Measurements from ENCODE around the gene EDEM1. TPM values are rescaled to one million over a fixed set of nuclear protein-coding genes. Genes with fewer than 3 reads are reported as not detected.

The EDEM1 gene
- total RNA-seq, 1 experiment from 2014 or later, result 51.3 TPM

GRCh38 chr3:5220667-5221431 is 33.3 kb downstream of the EDEM1 start:
- intact Hi-C loops (cut with micrococcal nuclease; ENCODE audit: unreplicated experiment), result loop anchor here (10.0 kb wide), 2 partner anchors 204 to 514 kb away; no protein-coding TSS in a partner anchor
- no peak for DNase-seq
- no peaks in the 10 kb centered on the region for H3K9me3 Mint-ChIP-seq (ENCODE audit: unreplicated experiment)
- H3K9me3 ChIP-seq, result no peaks in the 10 kb centered on the region
- ChIA-PET CTCF (no interaction called here), POLR2A (no interaction called here)
- no peak overlapping the region for H3K4me3 ChIP-seq (ENCODE audit: low read depth, low read length)
- peaks cover 1% of the 10 kb centered on the region for H3K36me3 ChIP-seq (ENCODE audit: control insufficient read depth, insufficient read depth, low read length)
- no peak overlapping the region for H3K27ac Mint-ChIP-seq (ENCODE audit: unreplicated experiment)
- peaks cover 6% of the 10 kb centered on the region for H3K4me1 Mint-ChIP-seq (ENCODE audit: low read depth, unreplicated experiment)
- H3K27me3 ChIP-seq (replicated peaks; ENCODE audit: control insufficient read depth, insufficient read depth, low read length), result no peaks in the 10 kb centered on the region
- H3K4me3 Mint-ChIP-seq (ENCODE audit: unreplicated experiment), result no peak overlapping the region
- no TSS peak for BruUV-seq (replicated peaks)
- H3K36me3 Mint-ChIP-seq (ENCODE audit: insufficient read depth, unreplicated experiment), result peaks cover 28% of the 10 kb centered on the region
- H3K27me3 Mint-ChIP-seq (ENCODE audit: insufficient read depth, unreplicated experiment), result no peaks in the 10 kb centered on the region
- no peaks in the 10 kb centered on the region for H3K4me1 ChIP-seq
- TF ChIP-seq CTCF (IDR thresholded peaks at IDR 0.05; ENCODE audit: insufficient read depth in 1 of 2, low read depth in 1 of 2, low read length in 1 of 2, severe bottlenecking in 1 of 2, unreplicated experiment in 1 of 2), result no peak

GRCh38 chr3:5221701-5222100 is 34.2 kb downstream of the EDEM1 start:
- H3K4me1 ChIP-seq, result no peaks in the 10 kb centered on the region
- DNase-seq, result no peak
- no peak overlapping the region for H3K4me3 ChIP-seq (ENCODE audit: low read depth, low read length)
- Mint-ChIP-seq H3K4me1 (ENCODE audit: low read depth, unreplicated experiment) (peaks cover 6% of the 10 kb centered on the region), H3K4me3 (ENCODE audit: unreplicated experiment) (no peak overlapping the region), H3K9me3 (ENCODE audit: unreplicated experiment) (no peaks in the 10 kb centered on the region), H3K27me3 (ENCODE audit: insufficient read depth, unreplicated experiment) (no peaks in the 10 kb centered on the region), H3K36me3 (ENCODE audit: insufficient read depth, unreplicated experiment) (peaks cover 22% of the 10 kb centered on the region), H3K27ac (ENCODE audit: unreplicated experiment) (no peak overlapping the region)
- CTCF ChIA-PET, result no interaction called here
- POLR2A ChIA-PET, result no interaction called here
- intact Hi-C loops (cut with micrococcal nuclease; ENCODE audit: unreplicated experiment), result loop anchor here (10.0 kb wide), 2 partner anchors 203 to 513 kb away; no protein-coding TSS in a partner anchor
- no peaks in the 10 kb centered on the region for H3K27me3 ChIP-seq (replicated peaks; ENCODE audit: control insufficient read depth, insufficient read depth, low read length)
- TF ChIP-seq CTCF (IDR thresholded peaks at IDR 0.05; ENCODE audit: insufficient read depth in 1 of 2, low read depth in 1 of 2, low read length in 1 of 2, severe bottlenecking in 1 of 2, unreplicated experiment in 1 of 2), result no peak
- BruUV-seq (replicated peaks), result no TSS peak
- peaks cover 1% of the 10 kb centered on the region for H3K36me3 ChIP-seq (ENCODE audit: control insufficient read depth, insufficient read depth, low read length)
- no peaks in the 10 kb centered on the region for H3K9me3 ChIP-seq

- H3K4me1 ChIP-seq, result no peaks in the 10 kb centered on the region
Measured at GRCh38 chr3:5222283-5223005, 34.9 kb downstream of the EDEM1 start.

More at GRCh38 chr3:5222283-5223005, 34.9 kb downstream of the EDEM1 start:
- Mint-ChIP-seq H3K4me3 (ENCODE audit: unreplicated experiment) (no peak overlapping the region), H3K36me3 (ENCODE audit: insufficient read depth, unreplicated experiment) (peaks cover 15% of the 10 kb centered on the region), H3K27ac (ENCODE audit: unreplicated experiment) (peak overlapping the region; percentile 37), H3K4me1 (ENCODE audit: low read depth, unreplicated experiment) (peaks cover 6% of the 10 kb centered on the region), H3K9me3 (ENCODE audit: unreplicated experiment) (no peaks in the 10 kb centered on the region), H3K27me3 (ENCODE audit: insufficient read depth, unreplicated experiment) (no peaks in the 10 kb centered on the region)
- no TSS peak for BruUV-seq (replicated peaks)
- intact Hi-C loops (cut with micrococcal nuclease; ENCODE audit: unreplicated experiment), result loop anchor here (10.0 kb wide), 2 partner anchors 202 to 512 kb away; no protein-coding TSS in a partner anchor
- DNase-seq, result no peak
- ChIA-PET POLR2A (no interaction called here), CTCF (interaction anchor here (0.6 kb wide), 1 partner anchor 1027 kb away, joined by 3 read pairs; no protein-coding TSS in a partner anchor)
- Histone ChIP-seq H3K27me3 (replicated peaks; ENCODE audit: control insufficient read depth, insufficient read depth, low read length) (no peaks in the 10 kb centered on the region), H3K4me3 (ENCODE audit: low read depth, low read length) (no peak overlapping the region), H3K36me3 (ENCODE audit: control insufficient read depth, insufficient read depth, low read length) (peaks cover 1% of the 10 kb centered on the region), H3K9me3 (no peaks in the 10 kb centered on the region)
- no peak for TF ChIP-seq CTCF (IDR thresholded peaks at IDR 0.05; ENCODE audit: insufficient read depth in 1 of 2, low read depth in 1 of 2, low read length in 1 of 2, severe bottlenecking in 1 of 2, unreplicated experiment in 1 of 2)

All from Caco-2 (cell line).